ENCODE results near the gene YTHDF2.
A peak's percentile ranks its signal among the peaks of the same experiment; 100 is the strongest.
"Not testable (repeated sequence)": the region's sequence is repeated elsewhere in the genome, so short reads cannot be mapped to it uniquely, and the experiment has no call there.

YTHDF2 gene

GRCh38 chr1:28759257-28759656, 22.5 kb downstream of the YTHDF2 start:
- DNase-seq (ENCODE audit: low spot score), result no peak

- no peak for DNase-seq (ENCODE audit: low spot score)
Measured at GRCh38 chr1:28761189-28761588, 24.4 kb downstream of the YTHDF2 start.

- no peak for DNase-seq (ENCODE audit: low spot score)
Measured at GRCh38 chr1:28766532-28767183, 29.9 kb downstream of the YTHDF2 start.

- no peak for DNase-seq (ENCODE audit: low spot score)
Measured at GRCh38 chr1:28770601-28771165, 33.9 kb downstream of the YTHDF2 start.

- not testable (repeated sequence) for DNase-seq (ENCODE audit: low spot score)
Measured at GRCh38 chr1:28771921-28772320, 35.2 kb downstream of the YTHDF2 start.

- no peak for DNase-seq (ENCODE audit: low spot score)
Measured at GRCh38 chr1:28773105-28773504, 36.4 kb downstream of the YTHDF2 start.

GRCh38 chr1:28775121-28775942, 38.6 kb downstream of the YTHDF2 start:
- no peak for DNase-seq (ENCODE audit: low spot score)

- no peak for DNase-seq (ENCODE audit: low spot score)
Measured at GRCh38 chr1:28776341-28776740, 39.6 kb downstream of the YTHDF2 start.

GRCh38 chr1:28778021-28778420, 41.3 kb downstream of the YTHDF2 start:
- no peak for DNase-seq (ENCODE audit: low spot score)

- DNase-seq (ENCODE audit: low spot score), result no peak
Measured at GRCh38 chr1:28779751-28780408, 43.1 kb downstream of the YTHDF2 start.

- no peak for DNase-seq (ENCODE audit: low spot score)
Measured at GRCh38 chr1:28781305-28781704, 44.6 kb downstream of the YTHDF2 start.

- DNase-seq (ENCODE audit: low spot score), result no peak
Measured at GRCh38 chr1:28782011-28782410, 45.3 kb downstream of the YTHDF2 start.

- DNase-seq (ENCODE audit: low spot score), result no peak
Measured at GRCh38 chr1:28783363-28783762, 46.6 kb downstream of the YTHDF2 start.

GRCh38 chr1:28789412-28789811, 52.7 kb downstream of the YTHDF2 start:
- DNase-seq (ENCODE audit: low spot score), result no peak

- no peak for DNase-seq (ENCODE audit: low spot score)
Measured at GRCh38 chr1:28789816-28790215, 53.1 kb downstream of the YTHDF2 start.

GRCh38 chr1:28790377-28791035, 53.8 kb downstream of the YTHDF2 start:
- DNase-seq (ENCODE audit: low spot score), result no peak

- not testable (repeated sequence) for DNase-seq (ENCODE audit: low spot score)
Measured at GRCh38 chr1:28791929-28792328, 55.2 kb downstream of the YTHDF2 start.

- no peak for DNase-seq (ENCODE audit: low spot score)
Measured at GRCh38 chr1:28792644-28793121, 55.9 kb downstream of the YTHDF2 start.

- not testable (repeated sequence) for DNase-seq (ENCODE audit: low spot score)
Measured at GRCh38 chr1:28794582-28794981, 57.8 kb downstream of the YTHDF2 start.

GRCh38 chr1:28796352-28797211, 59.8 kb downstream of the YTHDF2 start:
- DNase-seq (ENCODE audit: low spot score), result no peak

- DNase-seq (ENCODE audit: low spot score), result peak; percentile 24
Measured at GRCh38 chr1:28800324-28800723, 63.6 kb downstream of the YTHDF2 start.

Measured in iPS-NIHi11 (cell line).